Activated CD8-positive, alpha-beta memory T cell treated with anti-CD3 and anti-CD28 coated beads, Interleukin-2, amount 10 ng/mL, durations not matched to agents 7 days and 5 days (primary cell): ENCODE measurements around the gene FAM13B. TPM values are rescaled to one million over a fixed set of nuclear protein-coding genes. Genes with fewer than 3 reads are reported as not detected.
"Not testable (repeated sequence)": the region's sequence is repeated elsewhere in the genome, so short reads cannot be mapped to it uniquely, and the experiment has no call there.

Experiments
- ATAC-seq: fragments of 150-1000 bp; cut with Tn5 transposase; one replicate; pipeline ENCODE4 v1.10.0; 2021; ENCODE audit warnings: moderate library complexity
- CTCF ChIA-PET: fragments of 350-600 bp; sonication (Branson Sonifier 250); formaldehyde crosslinking; loops from one replicate; lab custom pipeline; 2021; ENCODE audit warnings: antibody characterized with exemption; lab: Charles Lee
- DNase-seq: peaks from one replicate; pipeline ENCODE4 v3.0.0-alpha.2; 2020
- H3K27ac Mint-ChIP-seq: one replicate; pipeline ENCODE4 v1.8.0; 2021; ENCODE audit warnings: mild to moderate bottlenecking, mixed read lengths
- H3K27me3 Mint-ChIP-seq: one replicate; pipeline ENCODE4 v1.8.0; 2021; ENCODE audit warnings: mixed read lengths
- H3K36me3 Mint-ChIP-seq: one replicate; pipeline ENCODE4 v1.8.0; 2021; ENCODE audit warnings: mild to moderate bottlenecking, mixed read lengths
- H3K4me1 Mint-ChIP-seq: one replicate; pipeline ENCODE4 v1.8.0; 2021; ENCODE audit warnings: mixed read lengths
- H3K4me3 Mint-ChIP-seq: one replicate; pipeline ENCODE4 v1.8.0; 2021; ENCODE audit warnings: mild to moderate bottlenecking, moderate library complexity, mixed read lengths
- H3K9me3 Mint-ChIP-seq: one replicate; pipeline ENCODE4 v1.8.0; 2022; ENCODE audit warnings: low read depth, mixed read lengths
- total RNA-seq, 2 experiments: library from RNA; stranded (reverse); gene quantifications; one replicate each; pipeline ENCODE4 v1.2.3, GENCODE V29; 2021

FAM13B gene
- total RNA-seq, 2 experiments from 2014 or later = 31.4 to 38.8 TPM

GRCh38 chr5:137995749-137996128 is 37.1 kb downstream of the FAM13B start:
- no peaks in the 10 kb centered on the region for H3K27me3 Mint-ChIP-seq
- no peak for DNase-seq
- H3K9me3 Mint-ChIP-seq = peaks cover 11% of the 10 kb centered on the region
- ATAC-seq = no peak
- H3K36me3 Mint-ChIP-seq = peaks cover 53% of the 10 kb centered on the region
- peaks cover 36% of the 10 kb centered on the region for H3K4me1 Mint-ChIP-seq
- no peak overlapping the region for H3K27ac Mint-ChIP-seq
- CTCF ChIA-PET = no interaction called here
- no peak overlapping the region for H3K4me3 Mint-ChIP-seq

- no peaks in the 10 kb centered on the region for H3K27me3 Mint-ChIP-seq
- H3K36me3 Mint-ChIP-seq = peaks cover 50% of the 10 kb centered on the region
- no peak overlapping the region for H3K4me3 Mint-ChIP-seq
- peaks cover 11% of the 10 kb centered on the region for H3K9me3 Mint-ChIP-seq
- no peak overlapping the region for H3K27ac Mint-ChIP-seq
- H3K4me1 Mint-ChIP-seq = peaks cover 36% of the 10 kb centered on the region
- CTCF ChIA-PET = interaction anchor here (1.6 kb wide), 1 partner anchor 35 kb away, joined by 3 read pairs; no protein-coding TSS in a partner anchor
- ATAC-seq = no peak
- DNase-seq = no peak
Observed at GRCh38 chr5:137995077-137995748, 37.7 kb downstream of the FAM13B start.

GRCh38 chr5:137994556-137994955 is 38.3 kb downstream of the FAM13B start:
- CTCF ChIA-PET = interaction anchor here (1.6 kb wide), 1 partner anchor 36 kb away, joined by 3 read pairs; no protein-coding TSS in a partner anchor
- Mint-ChIP-seq H3K4me1 (peaks cover 35% of the 10 kb centered on the region), H3K27me3 (no peaks in the 10 kb centered on the region), H3K9me3 (peaks cover 8% of the 10 kb centered on the region), H3K4me3 (no peak overlapping the region), H3K36me3 (peaks cover 45% of the 10 kb centered on the region), H3K27ac (no peak overlapping the region)
- no peak for DNase-seq
- no peak for ATAC-seq

GRCh38 chr5:137989419-137989818 is 43.5 kb downstream of the FAM13B start:
- no peak overlapping the region for H3K4me3 Mint-ChIP-seq
- H3K9me3 Mint-ChIP-seq = no peaks in the 10 kb centered on the region
- H3K4me1 Mint-ChIP-seq = peaks cover 4% of the 10 kb centered on the region
- H3K27me3 Mint-ChIP-seq = no peaks in the 10 kb centered on the region
- DNase-seq (no peak), ATAC-seq (no peak)
- no peak overlapping the region for H3K27ac Mint-ChIP-seq
- H3K36me3 Mint-ChIP-seq = peaks cover 26% of the 10 kb centered on the region
- CTCF ChIA-PET = no interaction called here

GRCh38 chr5:137975208-137975607 is 57.7 kb downstream of the FAM13B start:
- CTCF ChIA-PET = no interaction called here
- Mint-ChIP-seq H3K9me3 (peaks cover 6% of the 10 kb centered on the region), H3K36me3 (peaks cover 52% of the 10 kb centered on the region), H3K27ac (no peak overlapping the region), H3K4me1 (no peaks in the 10 kb centered on the region), H3K27me3 (no peaks in the 10 kb centered on the region), H3K4me3 (no peak overlapping the region)
- DNase-seq (no peak), ATAC-seq (no peak)

GRCh38 chr5:137970384-137970783 is 62.5 kb downstream of the FAM13B start:
- H3K4me1 Mint-ChIP-seq, H3K4me3 Mint-ChIP-seq, H3K9me3 Mint-ChIP-seq, CTCF ChIA-PET, H3K27me3 Mint-ChIP-seq, DNase-seq, H3K27ac Mint-ChIP-seq, ATAC-seq: not testable (repeated sequence)
- peaks cover 42% of the 10 kb centered on the region for H3K36me3 Mint-ChIP-seq

GRCh38 chr5:137960819-137961218 is 72.1 kb downstream of the FAM13B start:
- Mint-ChIP-seq H3K36me3 (peaks cover 35% of the 10 kb centered on the region), H3K27me3 (no peaks in the 10 kb centered on the region), H3K27ac (no peak overlapping the region), H3K9me3 (no peaks in the 10 kb centered on the region), H3K4me3 (no peak overlapping the region), H3K4me1 (no peaks in the 10 kb centered on the region)
- DNase-seq = no peak
- CTCF ChIA-PET = no interaction called here
- ATAC-seq = no peak

GRCh38 chr5:137960141-137960540 is 72.7 kb downstream of the FAM13B start:
- Mint-ChIP-seq H3K4me1 (no peaks in the 10 kb centered on the region), H3K27ac (no peak overlapping the region), H3K9me3 (no peaks in the 10 kb centered on the region), H3K4me3 (no peak overlapping the region), H3K36me3 (peaks cover 37% of the 10 kb centered on the region), H3K27me3 (no peaks in the 10 kb centered on the region)
- DNase-seq (no peak), ATAC-seq (no peak)
- CTCF ChIA-PET = no interaction called here

- Mint-ChIP-seq H3K27ac (no peak overlapping the region), H3K4me3 (no peak overlapping the region), H3K27me3 (no peaks in the 10 kb centered on the region), H3K4me1 (no peaks in the 10 kb centered on the region), H3K36me3 (peaks cover 36% of the 10 kb centered on the region), H3K9me3 (no peaks in the 10 kb centered on the region)
- DNase-seq (no peak), ATAC-seq (no peak)
- CTCF ChIA-PET = interaction anchor here (0.6 kb wide), 1 partner anchor 20 kb away, joined by 3 read pairs; no protein-coding TSS in a partner anchor
Observed at GRCh38 chr5:137959488-137959887, 73.4 kb downstream of the FAM13B start.

- H3K4me1 Mint-ChIP-seq = no peaks in the 10 kb centered on the region
- peaks cover 44% of the 10 kb centered on the region for H3K36me3 Mint-ChIP-seq
- no peaks in the 10 kb centered on the region for H3K9me3 Mint-ChIP-seq
- no peak for ATAC-seq
- no peak overlapping the region for H3K4me3 Mint-ChIP-seq
- CTCF ChIA-PET = no interaction called here
- DNase-seq = no peak
- H3K27ac Mint-ChIP-seq = no peak overlapping the region
- no peaks in the 10 kb centered on the region for H3K27me3 Mint-ChIP-seq
Observed at GRCh38 chr5:137957948-137958347, 74.9 kb downstream of the FAM13B start.

- DNase-seq (no peak), ATAC-seq (no peak)
- CTCF ChIA-PET = interaction anchor here (0.6 to 1.3 kb wide), 3 partner anchors 84 to 1295 kb away, joined by 3 to 5 read pairs (median 3); no protein-coding TSS in a partner anchor
- Mint-ChIP-seq H3K27ac (no peak overlapping the region), H3K4me3 (no peak overlapping the region), H3K36me3 (peaks cover 45% of the 10 kb centered on the region), H3K27me3 (no peaks in the 10 kb centered on the region), H3K9me3 (no peaks in the 10 kb centered on the region), H3K4me1 (peaks cover 4% of the 10 kb centered on the region)
Observed at GRCh38 chr5:137954131-137954879, 78.6 kb downstream of the FAM13B start.

GRCh38 chr5:137945825-137946224 is 87.1 kb downstream of the FAM13B start:
- H3K9me3 Mint-ChIP-seq = no peaks in the 10 kb centered on the region
- ATAC-seq (no peak), DNase-seq (no peak)
- no peak overlapping the region for H3K27ac Mint-ChIP-seq
- H3K4me3 Mint-ChIP-seq = no peak overlapping the region
- H3K36me3 Mint-ChIP-seq = peaks cover 70% of the 10 kb centered on the region
- no peaks in the 10 kb centered on the region for H3K27me3 Mint-ChIP-seq
- CTCF ChIA-PET = no interaction called here
- H3K4me1 Mint-ChIP-seq = peaks cover 4% of the 10 kb centered on the region

- ATAC-seq, H3K27me3 Mint-ChIP-seq, H3K4me1 Mint-ChIP-seq, CTCF ChIA-PET, H3K4me3 Mint-ChIP-seq, DNase-seq, H3K27ac Mint-ChIP-seq, H3K9me3 Mint-ChIP-seq: not testable (repeated sequence)
- H3K36me3 Mint-ChIP-seq = peaks cover 73% of the 10 kb centered on the region
Observed at GRCh38 chr5:137944280-137944679, 88.6 kb downstream of the FAM13B start.

GRCh38 chr5:137939331-137939730 is 93.5 kb downstream of the FAM13B start:
- Mint-ChIP-seq H3K4me3 (no peak overlapping the region), H3K36me3 (peaks cover 53% of the 10 kb centered on the region), H3K27ac (no peak overlapping the region), H3K9me3 (no peaks in the 10 kb centered on the region), H3K27me3 (no peaks in the 10 kb centered on the region), H3K4me1 (peaks cover 16% of the 10 kb centered on the region)
- ATAC-seq (no peak), DNase-seq (no peak)
- CTCF ChIA-PET = no interaction called here
